Heart right ventricle (tissue), 16 donors: Measurements from ENCODE around the gene GPC3. TPM values are rescaled to one million over a fixed set of nuclear protein-coding genes. Genes with fewer than 3 reads are reported as not detected.

ENCODE experiments used
- ATAC-seq, 8 donors: fragments of 200-7000 bp; cut with Tn5 transposase; one replicate each; pipeline ENCODE4 v1.9.1; 2020; ENCODE audit warnings: mild to moderate bottlenecking in 8 of 8, moderate library complexity in 8 of 8, moderate number of reproducible peaks in 1 of 8
- DNase-seq, 2 donors: peaks; one replicate each; pipeline ENCODE4 v3.0.0-alpha.2; 2020
- H3K27ac ChIP-seq, 10 donors: fragments of 200-600 bp; sonication (generic) in 2 of 10; one replicate each; pipeline versions ENCODE4 v1.5.0 to v1.8.0; 2020 to 2022; ENCODE audit warnings: mild to moderate bottlenecking in 3 of 10
- H3K27me3 ChIP-seq, 7 donors: fragments of 200-600 bp; one replicate each; pipeline ENCODE4 v1.8.0; 2021 to 2022; ENCODE audit warnings: mild to moderate bottlenecking in 2 of 7
- H3K36me3 ChIP-seq, 9 donors: fragments of 200-600 bp; sonication (generic) in 1 of 9; one replicate each; pipeline versions ENCODE4 v1.5.0 to v1.8.0; 2020 to 2022; ENCODE audit warnings: mild to moderate bottlenecking in 2 of 9
- H3K4me1 ChIP-seq, 9 donors: fragments of 200-600 bp; sonication (generic) in 1 of 9; one replicate each; pipeline versions ENCODE4 v1.5.0 to v1.8.0; 2020 to 2022; ENCODE audit warnings: mild to moderate bottlenecking in 4 of 9
- H3K4me3 ChIP-seq, 10 donors: fragments of 200-600 bp; sonication (generic) in 2 of 10; one replicate each; pipeline versions ENCODE4 v1.5.0 to v1.8.0; 2020 to 2022; ENCODE audit warnings: mild to moderate bottlenecking in 7 of 10, moderate library complexity in 2 of 10
- H3K9me3 ChIP-seq, 11 donors: fragments of 200-600 bp in 10 of 11; sonication (generic) in 2 of 11; one replicate each; pipeline versions ENCODE4 v1.5.0 to v1.8.0; 2013 to 2022; ENCODE audit warnings: mild to moderate bottlenecking in 2 of 11, control low read depth in 1 of 11, moderate library complexity in 1 of 11
- CTCF ChIP-seq, 9 donors: fragments of 200-600 bp; sonication (generic) in 2 of 9; IDR thresholded peaks; one replicate each; pipeline versions ENCODE4 v1.5.0 to v1.8.0; 2021 to 2022; ENCODE audit warnings: antibody characterized with exemption in 9 of 9, mild to moderate bottlenecking in 5 of 9, moderate library complexity in 1 of 9
- WGBS, 2 donors: extraction: QIAGEN DNeasy Blood & Tissue Kit; methylation state at CpG; one replicate each; pipeline ENCODE4 v1.1.7; 2013; ENCODE audit warnings: inconsistent platforms in 1 of 2; 5-methylcytosine and 5-hydroxymethylcytosine counted together
- intact Hi-C, 10 donors: fragments of 100-400 bp; cut with DNase I; formaldehyde crosslinking; loops; one replicate each; pipeline versions ENCODE4 v1.11.1 to v1.14.2; 2022
- polyA plus RNA-seq, 2 donors: library from polyadenylated mRNA; stranded (reverse); fragments of 200-250 nt; gene quantifications; one replicate each; pipeline ENCODE4 v1.2.3, GENCODE V29; 2013
- total RNA-seq, 10 donors: library from RNA; stranded (reverse); fragmentation: NEBNext Ultra II Directional in 3 of 10; extraction: Animal tissue kit (Norgen Biotek cat#: 25700) in 3 of 10; gene quantifications; one replicate each; pipeline versions ENCODE4 v1.2.1 to v1.2.4, GENCODE V29; 2021 to 2023
- donor health status: Arrhythmogenic right ventricular cardiomyopathy.
- donor health status: ischemic (EF 13 %, LVEDD 7.1; RV severe dilation, severe dysfunction).
- donor health status: healthy with polysubstance abuse.
- donor health status: DM: no; HTN: yes; CAD: no.
- donor health status: DM: no; HTN: no; CAD: no.
- donor health status: ischemic (EF 25% LVEDD 6.9; RV normal size, moderate dysfunction).
- donor health status: ischemic (EF 25% LVEDD 5.7; RV mildly dilated, moderate dysfunction).
- donor health status: healthy.
- donor health status: DM: yes; HTN: yes; CAD: no.
- donor health status: Ischemic cardiomyopathy.
- donor health status: ischemic (EF 35%, LVEDD 5.7; RV mildly dilated, moderate dysfunction).
- donor health status: nonischemic (EF 11% LVEDD 7.7; RV severe dilation, severe dysfunction).
- donor health status: DM: yes; HTN: yes; CAD: no.
- donor health status: PGD.
- donor health status: ischemic (EF 29% LVEDD 5.4; RV normal size, mild dysfunction).
- donor health status: nonischemic (EF 23%, LVEDD 6.1; RV moderate dilation, normal function).

Gene GPC3
- total and polyA plus RNA-seq, 12 donors = 0.66 to 5.6 (median 3.4) TPM

GRCh38 chrX:133570549-133570948, 414.8 kb downstream of the GPC3 start:
- H3K9me3 ChIP-seq = peaks cover 0 to 20% (median 0%) of the 10 kb centered on the region in 11 donors
- no peaks in the 10 kb centered on the region for H3K36me3 ChIP-seq
- H3K27ac ChIP-seq = no peak overlapping the region
- H3K4me3 ChIP-seq = no peak overlapping the region
- DNase-seq (no peak), ATAC-seq (no peak)
- H3K27me3 ChIP-seq = peaks cover 0 to 12% (median 0%) of the 10 kb centered on the region in 7 donors
- no peaks in the 10 kb centered on the region for H3K4me1 ChIP-seq
- 72 to 85% methylated on average over 1 of the region's 1 CpG for WGBS, 2 donors
- TF ChIP-seq CTCF (IDR thresholded peaks at IDR 0.05) = no peak
- intact Hi-C loops = no loop called here

- ATAC-seq (no peak), DNase-seq (no peak)
- intact Hi-C loops = no loop called here
- Histone ChIP-seq H3K9me3 (peaks cover 0 to 20% (median 0%) of the 10 kb centered on the region in 11 donors), H3K4me3 (no peak overlapping the region), H3K4me1 (no peaks in the 10 kb centered on the region), H3K36me3 (no peaks in the 10 kb centered on the region), H3K27ac (no peak overlapping the region), H3K27me3 (peaks cover 0 to 12% (median 0%) of the 10 kb centered on the region in 7 donors)
- TF ChIP-seq CTCF (IDR thresholded peaks at IDR 0.05) = no peak
Measured at GRCh38 chrX:133569217-133569616, 416.2 kb downstream of the GPC3 start.

GRCh38 chrX:133568109-133568508, 417.3 kb downstream of the GPC3 start:
- H3K4me3 ChIP-seq = no peak overlapping the region
- H3K4me1 ChIP-seq = no peaks in the 10 kb centered on the region
- H3K36me3 ChIP-seq = no peaks in the 10 kb centered on the region
- TF ChIP-seq CTCF (IDR thresholded peaks at IDR 0.05) = no peak
- WGBS, 2 donors = 100% methylated on average over 1 of the region's 1 CpG
- intact Hi-C loops = no loop called here
- H3K9me3 ChIP-seq = peaks cover 0 to 17% (median 0%) of the 10 kb centered on the region in 11 donors
- DNase-seq = no peak
- no peak for ATAC-seq
- H3K27ac ChIP-seq = no peak overlapping the region
- peaks cover 0 to 12% (median 0%) of the 10 kb centered on the region in 7 donors for H3K27me3 ChIP-seq

- intact Hi-C loops = no loop called here
- TF ChIP-seq CTCF (IDR thresholded peaks at IDR 0.05) = no peak
- DNase-seq = no peak
- Histone ChIP-seq H3K9me3 (peaks cover 0 to 4% (median 0%) of the 10 kb centered on the region in 11 donors), H3K4me1 (no peaks in the 10 kb centered on the region), H3K27me3 (peaks cover 0 to 12% (median 0%) of the 10 kb centered on the region in 7 donors), H3K27ac (no peak overlapping the region), H3K36me3 (no peaks in the 10 kb centered on the region), H3K4me3 (no peak overlapping the region)
- ATAC-seq = no peak
- 100% methylated on average over 1 of the region's 1 CpG for WGBS, 2 donors
Measured at GRCh38 chrX:133566876-133567275, 418.5 kb downstream of the GPC3 start.
